Natural killer cell treated with Interleukin-12 subunit alpha and Interleukin-12 subunit beta and Interleukin-15 and Interleukin-18, amount 100 ng/mL, for 72 hours (primary cell): Measurements from ENCODE around the gene AMDHD2. TPM values are rescaled to one million over a fixed set of nuclear protein-coding genes. Genes with fewer than 3 reads are reported as not detected.

Experiments used
- ATAC-seq, 2 donors: fragments of 150-1000 bp; cut with Tn5 transposase in 1 of 2; sonication (Bioruptor Pico), chemical (Tn5 transposase) in 1 of 2; 2 replicates each; pipeline ENCODE4 v1.10.0; 2021
- DNase-seq: peaks from one replicate; pipeline ENCODE4 v3.0.0; 2022; ENCODE audit warnings: low spot score
- H3K27ac Mint-ChIP-seq, 2 donors: 1 replicate in 1 of 2; 2 replicates in 1 of 2; pipeline ENCODE4 v1.8.0; 2022; ENCODE audit warnings: mixed read lengths in 2 of 2, mild to moderate bottlenecking in 1 of 2, moderate library complexity in 1 of 2
- H3K27me3 Mint-ChIP-seq, 2 donors: 1 replicate in 1 of 2; 2 replicates in 1 of 2; pipeline ENCODE4 v1.8.0; 2022; ENCODE audit warnings: mixed read lengths in 2 of 2
- H3K36me3 Mint-ChIP-seq: one replicate; pipeline ENCODE4 v1.8.0; 2022; ENCODE audit warnings: mixed read lengths
- H3K4me1 Mint-ChIP-seq, 2 donors: 1 replicate in 1 of 2; 2 replicates in 1 of 2; pipeline ENCODE4 v1.8.0; 2022; ENCODE audit warnings: low read depth in 2 of 2, mixed read lengths in 2 of 2, mild to moderate bottlenecking in 1 of 2
- H3K4me3 Mint-ChIP-seq: one replicate; pipeline ENCODE4 v1.8.0; 2022; ENCODE audit warnings: mixed read lengths
- H3K9me3 Mint-ChIP-seq: 2 replicates; pipeline ENCODE4 v1.8.0; 2022; ENCODE audit warnings: mixed read lengths
- total RNA-seq, 2 donors: library from RNA; stranded (reverse); gene quantifications; one replicate each; pipeline ENCODE4 v1.2.3, GENCODE V29; 2022

AMDHD2 gene
- total RNA-seq, 2 donors from 2014 or later = 34.1 to 63.9 TPM

DNA sequence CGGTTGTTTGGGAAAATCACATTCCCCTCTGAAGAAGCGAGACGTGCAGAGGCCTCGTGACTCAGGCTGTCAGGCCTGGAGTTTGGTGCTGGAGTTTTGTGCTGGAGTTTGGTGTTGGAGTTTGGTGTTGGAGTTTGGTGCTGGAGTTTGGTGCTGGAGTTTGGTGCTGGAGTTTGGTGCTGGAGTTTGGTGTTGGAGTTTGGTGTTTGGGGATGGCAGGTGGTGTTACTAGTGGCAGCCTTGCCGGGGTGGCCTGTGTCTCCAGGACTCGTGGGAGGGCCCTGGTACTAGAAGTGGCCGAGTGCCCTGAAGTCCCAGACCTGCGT lies 32.7 kb upstream of the AMDHD2 start:
- Mint-ChIP-seq H3K36me3 (no peaks in the 10 kb centered on the region), H3K27ac (peak overlapping the region in 1 of 2 donors; percentile 14), H3K27me3 (no peaks in the 10 kb centered on the region), H3K9me3 (no peaks in the 10 kb centered on the region), H3K4me3 (peak overlapping the region; percentile 74), H3K4me1 (peaks cover 13 to 26% of the 10 kb centered on the region in 2 donors)
- ATAC-seq = no peak
- no peak for DNase-seq

DNA sequence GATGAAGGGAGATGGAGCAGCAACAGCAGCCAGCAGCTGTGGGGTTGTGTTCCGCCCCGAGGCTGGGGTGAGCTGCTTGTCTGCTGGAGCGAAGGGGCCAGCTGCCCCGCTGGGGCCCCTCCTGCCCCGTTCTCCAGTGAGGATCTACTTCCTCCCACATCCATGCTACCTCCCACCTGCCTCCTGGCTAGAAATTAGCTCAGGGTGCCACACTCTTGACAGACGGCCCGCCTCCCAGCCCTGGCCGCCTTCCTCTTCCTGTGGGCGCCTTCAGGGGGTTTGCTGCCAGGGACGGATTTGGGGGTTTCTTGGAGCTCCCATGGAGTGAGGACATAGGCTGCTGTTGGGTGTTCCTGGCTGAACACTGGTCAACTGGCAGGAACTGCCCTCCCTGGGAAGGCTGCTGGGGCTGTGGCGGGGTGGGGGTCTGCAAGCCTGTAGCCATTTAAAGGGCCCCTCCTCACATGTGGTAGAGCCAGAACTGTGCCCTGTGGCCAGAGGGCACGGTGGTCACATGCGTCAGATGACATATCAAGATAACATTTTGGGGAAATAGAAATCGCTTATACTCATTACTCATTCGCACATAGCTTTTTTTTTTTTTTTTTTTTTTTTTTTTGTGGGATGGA lies 32.2 kb upstream of the AMDHD2 start:
- peak overlapping the region; percentile 74 for H3K4me3 Mint-ChIP-seq
- no peaks in the 10 kb centered on the region for H3K27me3 Mint-ChIP-seq
- H3K36me3 Mint-ChIP-seq = no peaks in the 10 kb centered on the region
- ATAC-seq (peak in 1 of 2 donors; percentile 44), DNase-seq (no peak)
- H3K27ac Mint-ChIP-seq = no peak overlapping the region
- peaks cover 13 to 26% of the 10 kb centered on the region in 2 donors for H3K4me1 Mint-ChIP-seq
- no peaks in the 10 kb centered on the region for H3K9me3 Mint-ChIP-seq

DNA sequence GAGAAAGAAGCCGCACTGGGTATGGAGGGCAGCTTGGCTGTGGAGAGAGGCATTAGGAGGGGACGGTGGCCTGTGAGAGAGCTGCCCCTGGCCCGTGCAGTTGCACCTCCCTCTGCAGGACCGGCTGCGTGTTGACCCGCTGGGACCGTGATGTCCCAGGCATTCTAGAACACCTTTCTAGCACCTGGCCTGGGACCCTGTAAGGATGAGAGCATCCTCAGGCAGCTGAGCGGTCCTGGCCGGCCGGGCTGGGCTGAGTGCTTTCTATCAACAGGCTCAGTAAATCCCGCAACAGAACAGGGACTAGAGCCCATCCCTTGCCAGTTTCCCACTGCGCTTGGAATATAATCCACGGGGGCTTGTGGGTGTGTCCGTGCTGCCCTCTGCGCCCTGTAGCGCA lies 30.6 kb upstream of the AMDHD2 start:
- no peaks in the 10 kb centered on the region for H3K27me3 Mint-ChIP-seq
- no peak for DNase-seq
- H3K4me1 Mint-ChIP-seq = peaks cover 13 to 23% of the 10 kb centered on the region in 2 donors
- no peak for ATAC-seq
- H3K9me3 Mint-ChIP-seq = no peaks in the 10 kb centered on the region
- H3K4me3 Mint-ChIP-seq = no peak overlapping the region
- H3K36me3 Mint-ChIP-seq = no peaks in the 10 kb centered on the region
- H3K27ac Mint-ChIP-seq = no peak overlapping the region

DNA sequence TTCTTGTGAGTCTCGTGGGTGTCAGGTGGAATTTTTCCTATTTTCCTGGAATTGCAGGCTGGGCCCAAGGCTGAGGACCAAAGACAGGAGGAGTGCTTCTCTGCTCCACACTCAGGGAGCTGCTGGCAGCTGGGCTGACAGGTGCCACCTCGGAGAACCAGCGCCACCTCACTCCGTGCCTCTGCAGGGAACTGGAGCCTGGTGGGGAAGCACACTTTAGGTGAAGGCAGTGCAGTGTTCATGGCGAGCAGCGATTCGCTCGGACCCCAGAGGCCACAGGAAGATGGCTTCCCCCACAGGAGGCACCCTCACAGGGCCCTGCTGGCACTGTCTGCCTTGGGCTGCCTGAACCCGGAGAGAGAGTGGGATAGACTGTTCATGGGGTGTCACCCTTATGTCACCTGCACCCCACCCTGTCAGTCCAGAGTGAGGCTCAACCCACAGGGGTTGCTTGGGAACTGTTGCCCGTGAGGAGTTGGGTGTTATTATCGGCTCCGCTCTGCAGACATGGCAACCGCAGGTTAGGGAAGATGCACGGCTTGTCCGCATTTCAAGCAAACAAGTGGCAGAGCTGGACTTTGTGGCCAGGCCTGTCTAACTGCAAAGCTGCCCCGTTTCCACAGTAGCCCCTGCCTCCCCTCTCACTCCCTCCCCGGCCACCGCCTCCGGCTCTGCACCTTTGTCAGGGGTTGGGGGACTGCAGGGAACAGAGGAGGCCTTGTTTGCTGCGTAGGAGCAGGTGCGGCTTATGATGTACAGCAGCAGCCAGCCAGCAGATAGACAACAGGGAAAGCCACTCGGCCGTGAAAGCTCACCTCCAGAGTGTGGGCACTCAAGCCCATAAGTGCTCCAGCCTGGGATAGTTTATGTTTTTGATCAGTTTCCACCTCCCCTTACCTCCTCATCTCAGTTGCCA lies 29.7 kb upstream of the AMDHD2 start:
- H3K4me1 Mint-ChIP-seq = peaks cover 13 to 17% of the 10 kb centered on the region in 2 donors

DNA sequence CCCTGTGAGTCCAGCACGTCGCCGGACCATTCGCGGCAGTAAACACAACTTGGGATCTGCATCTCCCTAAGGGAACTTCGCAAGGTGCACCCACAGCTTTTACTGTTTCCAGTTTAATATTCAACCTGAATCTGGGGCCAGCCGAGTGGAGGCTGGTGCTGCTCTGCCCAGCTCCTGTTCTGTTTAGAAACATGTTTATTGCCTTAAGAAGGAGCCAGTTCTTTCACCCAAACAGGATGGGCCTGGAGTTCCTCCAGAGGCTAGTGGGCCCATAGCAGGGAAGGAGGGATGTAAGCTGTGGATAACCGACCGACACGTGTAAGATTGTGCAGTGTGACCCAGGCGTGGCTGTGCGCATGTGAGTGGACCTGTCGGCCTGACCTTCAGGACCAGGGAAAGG lies 27.9 kb upstream of the AMDHD2 start:
- Mint-ChIP-seq H3K36me3 (no peaks in the 10 kb centered on the region), H3K4me1 (peaks cover 5 to 9% of the 10 kb centered on the region in 2 donors), H3K27ac (no peak overlapping the region), H3K27me3 (no peaks in the 10 kb centered on the region), H3K4me3 (no peak overlapping the region), H3K9me3 (no peaks in the 10 kb centered on the region)
- ATAC-seq (no peak), DNase-seq (no peak)

More for the DNA sequence above, 29.7 kb upstream of the AMDHD2 start:
- Mint-ChIP-seq H3K36me3 (no peaks in the 10 kb centered on the region), H3K27ac (no peak overlapping the region), H3K27me3 (no peaks in the 10 kb centered on the region), H3K4me3 (no peak overlapping the region), H3K9me3 (no peaks in the 10 kb centered on the region)
- no peak for ATAC-seq
- no peak for DNase-seq

DNA sequence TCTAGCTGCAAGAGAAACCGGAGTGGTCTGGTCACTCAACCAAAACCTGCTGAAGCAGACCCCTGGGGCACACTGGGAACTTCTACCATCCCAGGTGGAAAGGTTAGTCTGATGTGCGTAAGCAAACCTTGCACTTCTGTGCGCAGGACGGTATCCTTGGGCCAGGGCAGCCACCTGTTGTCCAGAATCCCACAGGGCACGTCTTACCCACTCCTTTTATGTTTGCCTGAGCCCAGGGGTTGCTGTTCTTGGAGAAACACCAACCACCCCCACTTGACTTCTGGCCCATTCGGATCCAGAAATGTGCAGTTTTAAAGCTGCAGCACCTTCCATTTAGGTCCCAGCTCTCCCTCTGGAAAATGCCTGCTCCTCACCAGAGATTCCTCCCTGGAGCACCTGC lies 26.6 kb upstream of the AMDHD2 start:
- no peak for ATAC-seq
- H3K27ac Mint-ChIP-seq = no peak overlapping the region
- H3K27me3 Mint-ChIP-seq = no peaks in the 10 kb centered on the region
- H3K36me3 Mint-ChIP-seq = no peaks in the 10 kb centered on the region
- no peak for DNase-seq
- peaks cover 0 to 2% of the 10 kb centered on the region in 2 donors for H3K4me1 Mint-ChIP-seq
- no peaks in the 10 kb centered on the region for H3K9me3 Mint-ChIP-seq
- H3K4me3 Mint-ChIP-seq = no peak overlapping the region

DNA sequence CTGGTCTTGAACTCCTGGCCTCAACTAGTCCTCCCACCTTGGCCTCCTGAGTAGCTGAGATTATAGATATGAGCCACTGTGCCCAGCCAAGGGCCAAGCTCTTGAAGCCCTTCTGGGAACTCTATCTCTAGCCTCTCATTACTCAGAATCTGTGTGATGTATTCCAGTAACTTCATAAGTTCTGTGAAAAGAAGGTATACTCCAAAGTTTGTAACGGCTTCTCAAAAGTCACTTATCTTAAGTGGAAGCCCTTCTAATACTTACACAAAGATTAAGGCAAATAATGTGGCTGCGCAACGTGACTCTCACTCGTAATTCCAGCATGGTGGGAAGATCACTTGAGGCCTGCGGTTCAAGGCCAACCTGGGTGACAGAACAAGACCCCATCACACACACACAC lies 25.6 kb upstream of the AMDHD2 start:
- no peak overlapping the region for H3K4me3 Mint-ChIP-seq

DNA sequence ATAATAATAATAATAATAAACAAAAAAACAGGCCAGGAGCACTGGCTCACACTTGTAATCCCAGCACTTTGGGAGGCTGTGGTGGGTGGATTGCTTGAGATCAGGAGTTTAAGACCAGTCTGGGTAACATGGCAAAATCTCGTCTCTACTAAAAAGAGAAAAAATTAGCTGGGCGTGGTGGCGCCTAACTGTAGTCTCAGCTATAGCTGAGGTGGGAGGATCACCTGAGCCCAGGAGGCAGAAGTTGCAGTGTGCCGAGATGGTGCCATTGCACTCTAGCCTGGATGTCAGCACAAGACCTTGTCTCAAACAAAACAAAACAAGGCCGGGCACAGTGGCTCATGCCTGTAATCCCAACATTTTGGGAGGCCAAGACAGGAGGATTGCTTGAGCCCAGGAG lies 25.1 kb upstream of the AMDHD2 start:
- no peak overlapping the region for H3K4me3 Mint-ChIP-seq
- no peaks in the 10 kb centered on the region for H3K36me3 Mint-ChIP-seq
- H3K27me3 Mint-ChIP-seq = no peaks in the 10 kb centered on the region
- no peaks in the 10 kb centered on the region for H3K9me3 Mint-ChIP-seq
- no peak overlapping the region for H3K27ac Mint-ChIP-seq
- no peaks in the 10 kb centered on the region for H3K4me1 Mint-ChIP-seq
- no peak for ATAC-seq
- no peak for DNase-seq

More for the DNA sequence above, 25.6 kb upstream of the AMDHD2 start:
- ATAC-seq (no peak), DNase-seq (no peak)
- H3K27ac Mint-ChIP-seq = no peak overlapping the region
- H3K9me3 Mint-ChIP-seq = no peaks in the 10 kb centered on the region
- H3K4me1 Mint-ChIP-seq = no peaks in the 10 kb centered on the region
- no peaks in the 10 kb centered on the region for H3K36me3 Mint-ChIP-seq
- H3K27me3 Mint-ChIP-seq = no peaks in the 10 kb centered on the region

DNA sequence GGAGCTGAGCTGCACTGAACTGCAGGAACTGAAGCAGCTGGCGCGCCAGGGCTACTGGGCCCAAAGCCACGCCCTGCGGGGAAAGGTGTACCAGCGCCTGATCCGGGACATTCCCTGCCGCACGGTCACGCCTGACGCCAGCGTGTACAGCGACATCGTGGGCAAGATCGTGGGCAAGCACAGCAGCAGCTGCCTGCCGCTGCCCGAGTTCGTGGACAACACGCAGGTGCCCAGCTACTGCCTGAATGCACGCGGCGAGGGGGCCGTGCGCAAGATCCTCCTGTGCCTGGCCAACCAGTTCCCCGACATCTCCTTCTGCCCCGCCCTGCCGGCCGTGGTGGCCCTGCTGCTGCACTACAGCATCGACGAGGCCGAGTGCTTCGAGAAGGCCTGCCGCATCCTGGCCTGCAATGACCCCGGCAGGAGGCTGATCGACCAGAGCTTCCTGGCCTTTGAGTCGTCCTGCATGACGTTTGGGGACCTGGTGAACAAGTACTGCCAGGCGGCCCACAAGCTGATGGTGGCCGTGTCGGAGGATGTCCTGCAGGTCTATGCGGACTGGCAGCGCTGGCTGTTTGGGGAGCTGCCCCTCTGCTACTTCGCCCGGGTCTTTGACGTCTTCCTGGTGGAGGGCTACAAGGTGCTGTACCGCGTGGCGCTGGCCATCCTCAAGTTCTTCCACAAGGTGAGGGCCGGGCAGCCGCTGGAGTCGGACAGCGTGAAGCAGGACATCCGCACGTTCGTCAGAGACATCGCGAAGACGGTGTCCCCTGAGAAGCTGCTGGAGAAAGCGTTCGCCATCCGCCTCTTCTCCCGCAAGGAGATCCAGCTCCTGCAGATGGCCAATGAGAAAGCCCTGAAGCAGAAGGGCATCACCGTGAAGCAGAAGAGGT lies 23.7 kb upstream of the AMDHD2 start:
- DNase-seq = no peak
- no peaks in the 10 kb centered on the region for H3K4me1 Mint-ChIP-seq
- ATAC-seq = no peak
- H3K36me3 Mint-ChIP-seq = no peaks in the 10 kb centered on the region
- no peaks in the 10 kb centered on the region for H3K9me3 Mint-ChIP-seq
- no peaks in the 10 kb centered on the region for H3K27me3 Mint-ChIP-seq
- H3K27ac Mint-ChIP-seq = no peak overlapping the region
- no peak overlapping the region for H3K4me3 Mint-ChIP-seq

DNA sequence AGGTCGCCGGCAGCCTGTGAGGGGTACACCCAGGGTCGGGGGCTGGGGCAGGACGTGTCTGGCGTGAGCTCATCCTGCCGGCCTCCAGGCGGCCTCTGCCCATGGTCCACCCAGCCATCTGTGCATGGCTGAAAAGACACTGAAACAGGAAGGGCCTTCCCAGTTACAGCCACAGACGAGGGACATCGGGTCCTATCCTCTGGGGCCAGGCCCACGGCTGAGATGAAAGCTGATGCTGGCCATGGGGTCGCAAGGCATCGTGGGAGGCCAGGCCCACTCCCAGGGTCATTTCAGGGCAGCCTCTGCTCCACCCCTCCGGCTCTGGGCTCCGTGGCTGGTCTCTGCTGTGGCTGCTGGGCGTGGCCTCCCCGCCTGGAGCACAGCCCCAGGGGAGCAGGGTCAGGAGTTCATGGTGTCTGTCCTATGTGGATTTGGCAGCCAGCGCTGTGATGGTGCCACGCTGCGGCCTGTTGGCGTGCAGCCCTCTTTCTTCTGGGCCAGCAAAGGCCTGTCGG lies 23.0 kb upstream of the AMDHD2 start:
- H3K36me3 Mint-ChIP-seq = no peaks in the 10 kb centered on the region
- H3K27ac Mint-ChIP-seq = no peak overlapping the region
- DNase-seq = no peak
- H3K4me3 Mint-ChIP-seq = no peak overlapping the region
- H3K27me3 Mint-ChIP-seq = no peaks in the 10 kb centered on the region
- H3K4me1 Mint-ChIP-seq = no peaks in the 10 kb centered on the region
- ATAC-seq = no peak
- H3K9me3 Mint-ChIP-seq = no peaks in the 10 kb centered on the region

DNA sequence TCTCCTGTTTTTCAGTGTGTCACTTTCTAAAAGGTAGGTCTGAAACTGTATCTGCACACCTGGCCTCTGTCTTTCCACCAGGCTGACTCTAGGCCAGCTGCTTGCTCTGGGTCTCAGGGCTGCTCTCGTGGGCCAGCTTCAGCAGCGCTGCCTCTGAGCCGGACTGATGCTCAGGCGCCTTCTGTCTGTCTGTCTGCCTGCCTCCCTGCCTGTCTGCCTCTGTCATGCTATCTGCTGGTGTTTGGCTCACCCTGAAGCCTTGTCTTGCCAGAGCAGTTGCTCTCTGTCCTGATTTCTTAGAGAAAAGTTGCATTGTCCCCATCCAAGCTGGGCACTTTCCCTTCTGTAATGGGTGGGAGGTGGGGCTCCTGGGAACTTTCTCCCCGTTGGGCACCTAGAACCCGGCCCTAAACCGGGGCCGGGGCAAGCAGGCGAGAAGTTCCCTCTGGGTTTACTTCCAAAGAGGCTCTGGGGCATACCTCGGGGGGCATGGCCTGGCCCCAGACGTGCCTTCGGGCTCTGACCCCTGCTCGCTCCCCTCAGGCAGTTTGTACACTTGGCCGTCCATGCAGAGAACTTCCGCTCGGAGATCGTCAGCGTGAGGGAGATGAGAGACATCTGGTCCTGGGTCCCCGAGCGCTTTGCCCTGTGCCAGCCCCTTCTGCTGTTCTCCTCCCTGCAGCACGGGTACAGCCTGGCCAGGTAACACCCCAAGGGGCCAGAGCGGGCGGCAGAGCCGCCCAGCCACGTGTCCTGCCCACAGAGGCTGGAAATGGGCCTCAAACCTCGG lies 22.3 kb upstream of the AMDHD2 start:
- no peak for ATAC-seq
- Mint-ChIP-seq H3K36me3 (no peaks in the 10 kb centered on the region), H3K9me3 (no peaks in the 10 kb centered on the region), H3K27ac (no peak overlapping the region), H3K4me3 (no peak overlapping the region), H3K4me1 (no peaks in the 10 kb centered on the region), H3K27me3 (no peaks in the 10 kb centered on the region)
- DNase-seq = no peak

DNA sequence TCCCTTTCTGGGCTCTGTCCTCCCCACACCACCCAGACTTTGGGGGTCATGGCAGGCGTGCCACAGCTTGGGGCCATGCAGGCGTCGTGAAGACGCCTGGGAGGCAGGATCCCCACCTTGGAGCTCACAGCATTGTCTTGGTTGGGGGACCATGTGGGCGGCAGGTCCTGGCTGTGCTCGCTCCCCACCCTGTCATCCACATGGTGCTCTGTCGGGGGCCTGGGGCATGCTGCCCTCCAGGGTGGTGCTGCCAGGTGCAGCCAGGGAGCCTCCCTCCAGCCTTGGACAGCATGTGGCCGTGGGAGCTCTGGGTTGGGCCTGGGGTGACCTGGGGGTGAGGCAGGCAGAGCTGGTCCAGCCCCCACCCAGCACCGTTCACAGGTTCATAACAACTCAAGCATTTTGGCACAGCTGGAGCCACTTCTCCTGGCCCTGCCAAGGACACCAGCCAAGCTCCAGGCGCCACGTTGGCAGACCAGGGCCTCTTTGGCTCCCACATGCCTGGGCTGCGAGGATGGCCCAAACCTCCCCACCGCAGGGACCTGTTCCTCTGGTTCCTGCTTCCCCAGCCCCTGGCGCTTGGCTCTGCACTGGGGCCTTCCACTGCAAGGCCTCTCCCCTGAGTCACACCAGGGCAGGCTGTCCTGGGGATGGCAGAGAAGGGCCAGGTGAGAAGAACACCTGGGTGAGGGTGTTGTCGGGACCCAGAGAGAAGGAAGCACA lies 21.5 kb upstream of the AMDHD2 start:
- Mint-ChIP-seq H3K4me1 (no peaks in the 10 kb centered on the region), H3K36me3 (no peaks in the 10 kb centered on the region), H3K9me3 (no peaks in the 10 kb centered on the region), H3K4me3 (no peak overlapping the region), H3K27ac (no peak overlapping the region), H3K27me3 (no peaks in the 10 kb centered on the region)
- DNase-seq (no peak), ATAC-seq (peak in 1 of 2 donors; percentile 20)
